Progenitor cell of endocrine pancreas (in vitro differentiated cells): ENCODE data around the gene KIAA1549. TPM values are rescaled to one million over a fixed set of nuclear protein-coding genes. Genes with fewer than 3 reads are reported as not detected.

ENCODE experiments used
- DNase-seq: peaks from one replicate; pipeline ENCODE4 v3.0.0; 2021; ENCODE audit warnings: low spot score; ENCODE audit not compliant: unreplicated experiment
- H3K27ac Mint-ChIP-seq: 2 replicates; pipeline ENCODE4 v1.8.0; 2021; ENCODE audit warnings: mild to moderate bottlenecking, moderate library complexity, mixed read lengths
- H3K27me3 Mint-ChIP-seq: 2 replicates; pipeline ENCODE4 v1.8.0; 2021; ENCODE audit warnings: mixed read lengths
- H3K36me3 Mint-ChIP-seq: 2 replicates; pipeline ENCODE4 v1.8.0; 2022; ENCODE audit warnings: mixed read lengths; ENCODE audit not compliant: insufficient read depth
- H3K4me1 Mint-ChIP-seq: 2 replicates; pipeline ENCODE4 v1.8.0; 2021; ENCODE audit warnings: low read depth, mixed read lengths
- H3K4me3 Mint-ChIP-seq: 2 replicates; pipeline ENCODE4 v1.8.0; 2021; ENCODE audit warnings: low read depth, mild to moderate bottlenecking, moderate library complexity, mixed read lengths
- H3K9me3 Mint-ChIP-seq: 2 replicates; pipeline ENCODE4 v1.8.0; 2021; ENCODE audit warnings: low read depth, mixed read lengths
- CTCF ChIP-seq: fragments of 200-600 bp; sonication (generic); IDR thresholded peaks from one replicate; pipeline ENCODE4 v1.5.0; 2021; ENCODE audit warnings: antibody characterized with exemption, mild to moderate bottlenecking; ENCODE audit not compliant: unreplicated experiment
- total RNA-seq: library from RNA; stranded (reverse); gene quantifications from 2 replicates; pipeline ENCODE4 v1.2.1, GENCODE V29; 2021

Gene KIAA1549
- total RNA-seq, 1 donor from 2014 or later: 45.8 TPM

GRCh38 chr7:138934367-138934766 lies 46.8 kb downstream of the KIAA1549 start:
- Mint-ChIP-seq H3K4me3 (no peak overlapping the region), H3K4me1 (peaks cover 15% of the 10 kb centered on the region), H3K27me3 (no peaks in the 10 kb centered on the region), H3K36me3 (peaks cover 10% of the 10 kb centered on the region), H3K9me3 (no peaks in the 10 kb centered on the region), H3K27ac (peak overlapping the region; percentile 46)
- no peak for TF ChIP-seq CTCF
- DNase-seq: no peak

- Mint-ChIP-seq H3K27ac (peak overlapping the region; percentile 69), H3K9me3 (no peaks in the 10 kb centered on the region), H3K4me1 (peaks cover 15% of the 10 kb centered on the region), H3K27me3 (no peaks in the 10 kb centered on the region), H3K4me3 (no peak overlapping the region), H3K36me3 (peaks cover 10% of the 10 kb centered on the region)
- TF ChIP-seq CTCF: no peak
- DNase-seq: no peak
These were observed 48.3 kb downstream of the KIAA1549 start for GRCh38 chr7:138932870-138933269.

- Mint-ChIP-seq H3K27ac (peak overlapping the region; percentile 69), H3K27me3 (no peaks in the 10 kb centered on the region)
These were observed 48.8 kb downstream of the KIAA1549 start for GRCh38 chr7:138932427-138932826.

GRCh38 chr7:138929969-138930368 lies 51.2 kb downstream of the KIAA1549 start:
- Mint-ChIP-seq H3K9me3 (no peaks in the 10 kb centered on the region), H3K27ac (no peak overlapping the region)
- TF ChIP-seq CTCF: no peak

More at GRCh38 chr7:138932427-138932826, 48.8 kb downstream of the KIAA1549 start:
- no peak for DNase-seq
- H3K4me3 Mint-ChIP-seq: no peak overlapping the region
- TF ChIP-seq CTCF: no peak
- H3K36me3 Mint-ChIP-seq: peaks cover 10% of the 10 kb centered on the region
- no peaks in the 10 kb centered on the region for H3K9me3 Mint-ChIP-seq
- peaks cover 15% of the 10 kb centered on the region for H3K4me1 Mint-ChIP-seq

GRCh38 chr7:138926241-138926612 lies 55.0 kb downstream of the KIAA1549 start:
- no peak for TF ChIP-seq CTCF
- peaks cover 7% of the 10 kb centered on the region for H3K36me3 Mint-ChIP-seq

More at GRCh38 chr7:138929969-138930368, 51.2 kb downstream of the KIAA1549 start:
- DNase-seq: no peak
- H3K4me3 Mint-ChIP-seq: no peak overlapping the region
- peaks cover 6% of the 10 kb centered on the region for H3K4me1 Mint-ChIP-seq
- H3K36me3 Mint-ChIP-seq: peaks cover 8% of the 10 kb centered on the region
- H3K27me3 Mint-ChIP-seq: no peaks in the 10 kb centered on the region

More at GRCh38 chr7:138926241-138926612, 55.0 kb downstream of the KIAA1549 start:
- peaks cover 6% of the 10 kb centered on the region for H3K4me1 Mint-ChIP-seq
- H3K27ac Mint-ChIP-seq: peak overlapping the region; percentile 78
- H3K9me3 Mint-ChIP-seq: no peaks in the 10 kb centered on the region
- no peak overlapping the region for H3K4me3 Mint-ChIP-seq
- DNase-seq: no peak
- no peaks in the 10 kb centered on the region for H3K27me3 Mint-ChIP-seq
